GM10248 (cell line): ENCODE results near the gene NFATC2.
A peak's percentile ranks its signal among the peaks of the same experiment; 100 is the strongest.

Source experiments
- CTCF ChIA-PET: fragments of 300-600 bp; sonication (Branson Sonifier 250); formaldehyde crosslinking; extraction: SDS; loops from one replicate; lab custom pipeline; 2021; ENCODE audit warnings: antibody characterized with exemption; lab: Yijun Ruan, JAX
- POLR2A ChIA-PET: fragments of 350-650 bp; sonication (Branson Sonifier 250); formaldehyde crosslinking; extraction: SDS; loops from one replicate; lab custom pipeline; 2020; ENCODE audit warnings: antibody characterized with exemption; lab: Yijun Ruan, JAX
- DNase-seq: peaks from one replicate; pipeline ENCODE4 v3.0.0; 2012; ENCODE audit errors: extremely low spot score
- CTCF ChIP-seq: IDR thresholded peaks from 2 replicates; pipeline ENCODE4 v1.5.1; 2012; ENCODE audit warnings: mild to moderate bottlenecking, low read depth; ENCODE audit errors: extremely low read depth, missing control alignments, control extremely low read depth

NFATC2 gene

GRCh38 chr20:51423810-51424209 is 118.7 kb downstream of the NFATC2 start:
- DNase-seq: no peak
- ChIA-PET POLR2A (interaction anchor here (0.7 kb wide), 2 partner anchors 19 to 181 kb away, joined by 3 to 10 read pairs; no protein-coding TSS in a partner anchor), CTCF (interaction anchor here (0.9 to 1.9 kb wide), 6 partner anchors 10 to 436 kb away, joined by 3 to 5 read pairs (median 3); no protein-coding TSS in a partner anchor)
- TF ChIP-seq CTCF: no peak

GRCh38 chr20:51423290-51423667 is 119.2 kb downstream of the NFATC2 start:
- ChIA-PET CTCF (interaction anchor here (0.9 to 1.9 kb wide), 6 partner anchors 11 to 436 kb away, joined by 3 to 5 read pairs (median 3); no protein-coding TSS in a partner anchor), POLR2A (interaction anchor here (0.7 kb wide), 1 partner anchor 181 kb away, joined by 10 read pairs; no protein-coding TSS in a partner anchor)
- DNase-seq: peak; percentile 59
- no peak for TF ChIP-seq CTCF

GRCh38 chr20:51422514-51423289 is 119.8 kb downstream of the NFATC2 start:
- TF ChIP-seq CTCF: no peak
- DNase-seq: no peak
- ChIA-PET CTCF (interaction anchor here (1.3 to 1.9 kb wide), 3 partner anchors 11 to 435 kb away, joined by 3 to 5 read pairs (median 4); no protein-coding TSS in a partner anchor), POLR2A (interaction anchor here (0.7 kb wide), 2 partner anchors 173 to 182 kb away, joined by 3 to 10 read pairs; no protein-coding TSS in a partner anchor)

DNA sequence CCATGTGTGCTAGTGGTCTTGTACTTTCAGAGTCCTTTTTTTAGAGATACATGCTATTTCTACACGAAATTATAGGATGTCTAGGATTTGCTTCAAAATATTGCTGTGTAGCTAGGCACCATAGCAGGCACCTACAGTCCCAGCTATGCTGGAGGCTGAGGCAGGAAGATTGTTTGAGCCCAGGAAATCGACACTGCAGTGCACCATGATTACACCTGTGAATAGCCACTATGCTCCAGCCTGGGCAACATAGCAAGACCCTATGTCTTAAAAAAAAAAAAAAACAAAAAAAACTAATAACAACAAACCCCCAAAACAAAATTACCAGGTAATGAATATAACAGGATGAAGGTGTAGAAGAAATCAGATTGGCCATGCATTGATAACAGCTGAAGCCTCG is 121.7 kb downstream of the NFATC2 start:
- TF ChIP-seq CTCF: no peak
- CTCF ChIA-PET: no interaction called here
- POLR2A ChIA-PET: no interaction called here
- DNase-seq: no peak

DNA sequence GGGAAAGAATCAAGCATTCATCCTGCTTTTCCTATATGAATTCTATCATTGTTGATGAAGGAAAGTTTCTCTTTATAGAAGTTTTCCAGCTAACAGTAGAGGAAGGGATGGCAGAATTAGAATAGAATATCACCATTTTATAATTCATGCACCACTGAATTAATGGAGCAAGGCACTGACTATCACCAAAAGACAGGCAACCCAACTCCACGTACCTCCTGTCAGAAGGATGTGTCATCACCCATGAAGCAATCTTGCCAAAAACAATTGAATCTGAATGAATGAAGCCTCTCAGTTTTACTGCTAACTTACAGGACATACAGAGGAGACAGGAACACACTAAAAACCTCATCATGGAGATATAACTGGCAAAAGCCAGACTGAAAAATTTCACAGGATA is 122.4 kb downstream of the NFATC2 start:
- CTCF ChIA-PET: no interaction called here
- no peak for DNase-seq
- POLR2A ChIA-PET: no interaction called here
- TF ChIP-seq CTCF: no peak

DNA sequence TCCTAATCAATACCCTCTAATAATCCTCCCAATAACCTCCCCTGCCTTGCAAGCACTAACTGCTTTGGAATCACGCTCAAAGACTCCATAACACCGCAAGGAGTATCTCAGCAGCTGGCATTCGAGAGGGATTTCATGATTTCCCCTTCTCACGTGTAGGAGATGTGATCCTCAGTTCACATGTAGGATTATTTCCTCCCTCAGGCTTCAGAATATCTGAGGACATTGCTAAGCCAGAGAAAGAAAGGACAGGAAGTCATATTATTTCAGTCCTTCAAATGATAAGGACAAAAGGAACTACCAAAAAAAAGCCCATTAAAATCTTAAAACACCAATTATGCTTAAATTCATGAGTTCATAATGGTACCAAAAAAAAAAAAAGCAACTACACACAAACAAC is 122.9 kb downstream of the NFATC2 start:
- POLR2A ChIA-PET: no interaction called here
- CTCF ChIA-PET: interaction anchor here (1.3 to 4.0 kb wide), 2 partner anchors 15 to 33 kb away, joined by 4 to 20 read pairs; no protein-coding TSS in a partner anchor
- no peak for DNase-seq
- TF ChIP-seq CTCF: no peak
